RPMI7951 (cell line): ENCODE results near the gene GABRB2. TPM values are rescaled to one million over a fixed set of nuclear protein-coding genes. Genes with fewer than 3 reads are reported as not detected.

Source experiments
- total RNA-seq: library from RNA; depleted of rRNA; stranded (reverse); fragments of >200 nt; shearing (Covaris generic); gene quantifications from 2 replicates; pipeline ENCODE4 v1.2.3, GENCODE V29; 2014; rRNA removed

GABRB2 gene
- total RNA-seq, 1 experiment from 2014 or later = not detected

Other genes with a start within 250 kb of the GABRB2 start
- not detected in 2 replicates for gene GABRA6, start 139.0 kb upstream of the GABRB2 start, total RNA-seq